Endothelial cell of umbilical vein (primary cell): ENCODE data around the gene MCM3. TPM values are rescaled to one million over a fixed set of nuclear protein-coding genes. Genes with fewer than 3 reads are reported as not detected.

Source experiments
- BruUV-seq: library from RNA; stranded (reverse); fragments of 400-500 nt; replicated peaks from 2 replicates; lab custom pipeline; 2021; lab: Mats Ljungman, UMichigan
- CTCF ChIA-PET: fragments of 300-600, 350-600 bp; sonication (Branson Sonifier 250); formaldehyde crosslinking; loops from one replicate; lab custom pipeline; 2021; ENCODE audit warnings: antibody characterized with exemption, inconsistent platforms; lab: Charles Lee
- POLR2A ChIA-PET: fragments of 300-600, 350-600 bp; sonication (Branson Sonifier 250); formaldehyde crosslinking; loops from one replicate; lab custom pipeline; 2021; ENCODE audit warnings: antibody characterized with exemption, inconsistent platforms; lab: Charles Lee
- DNase-seq: peaks from one replicate; pipeline ENCODE4 v3.0.0-alpha.2; 2011; ENCODE audit warnings: low read depth, low spot score
- FAIRE-seq: peaks from 2 replicates; lab custom pipeline; 2011; peaks lifted over from hg19 to GRCh38; lab: Jason Lieb, UNC
- H2AFZ ChIP-seq: 2 replicates; pipeline ENCODE4 v1.6.0; 2012; ENCODE audit warnings: low read depth, low read length, control low read depth, inconsistent platforms
- H3K27ac ChIP-seq: 2 replicates; pipeline ENCODE4 v1.5.1; 2011; ENCODE audit warnings: low read depth, mild to moderate bottlenecking, control low read depth, low read length, moderate library complexity; ENCODE audit not compliant: insufficient read depth
- H3K27me3 ChIP-seq, 2 experiments: 2 replicates each; pipeline versions ENCODE4 v1.6.0 to v1.6.1; 2011; ENCODE audit warnings: low read length in 2 of 2, mixed read lengths in 1 of 2; ENCODE audit not compliant: control insufficient read depth in 2 of 2, insufficient read depth in 2 of 2
- H3K36me3 ChIP-seq, 2 experiments: 2 replicates in 1 of 2; 3 replicates in 1 of 2; pipeline ENCODE4 v1.5.1; 2011; ENCODE audit warnings: low read length in 2 of 2, mild to moderate bottlenecking in 1 of 2, moderate library complexity in 1 of 2; ENCODE audit not compliant: control insufficient read depth in 2 of 2, insufficient read depth in 2 of 2; ENCODE audit errors: extremely low read depth in 1 of 2
- H3K4me1 ChIP-seq: 3 replicates; pipeline ENCODE4 v1.5.1; 2011; ENCODE audit warnings: mild to moderate bottlenecking, low read length; ENCODE audit not compliant: control insufficient read depth, insufficient read depth; ENCODE audit errors: extremely low read depth
- H3K4me2 ChIP-seq: 2 replicates; pipeline ENCODE4 v1.6.1; 2011; ENCODE audit warnings: low read length, control low read depth, mixed read lengths; ENCODE audit not compliant: insufficient read depth
- H3K4me3 ChIP-seq, 3 experiments: fragments of 200-600 bp in 1 of 3; sonication (generic), shearing (Covaris generic) in 1 of 3; replicated peaks in 1 of 3; 2 replicates each; pipeline ENCODE4 v1.5.1; 2011 to 2016; ENCODE audit warnings: control low read depth in 3 of 3, low read length in 3 of 3, mild to moderate bottlenecking in 2 of 3, inconsistent platforms in 1 of 3, low read depth in 1 of 3, moderate library complexity in 1 of 3; ENCODE audit not compliant: insufficient read depth in 1 of 3
- H3K79me2 ChIP-seq: 2 replicates; pipeline ENCODE4 v1.6.0; 2012; ENCODE audit warnings: low read length, inconsistent platforms; ENCODE audit not compliant: control insufficient read depth, insufficient read depth
- H3K9ac ChIP-seq: replicated peaks from 2 replicates; pipeline ENCODE3; 2011; ENCODE audit warnings: low read length, control low read depth; ENCODE audit not compliant: insufficient read depth; ENCODE audit errors: extremely low read depth
- H3K9me1 ChIP-seq: replicated peaks from 3 replicates; pipeline ENCODE4 v1.6.0; 2011; ENCODE audit warnings: mild to moderate bottlenecking, low read length; ENCODE audit not compliant: control insufficient read depth, insufficient read depth; ENCODE audit errors: extremely low read depth
- H3K9me3 ChIP-seq: replicated peaks from 2 replicates; pipeline ENCODE4 v1.5.1; 2012; ENCODE audit warnings: low read length, inconsistent platforms; ENCODE audit not compliant: control insufficient read depth, insufficient read depth
- H4K20me1 ChIP-seq: replicated peaks from 2 replicates; pipeline ENCODE3; 2011; ENCODE audit warnings: mild to moderate bottlenecking, low read length; ENCODE audit not compliant: control insufficient read depth, insufficient read depth; ENCODE audit errors: extremely low read depth
- CTCF ChIP-seq, 2 donors: IDR thresholded peaks; 1 replicate in 1 of 2; 2 replicates in 1 of 2; pipeline ENCODE4 v1.5.1; 2011; ENCODE audit warnings: low read length in 2 of 2, mild to moderate bottlenecking in 2 of 2, moderate library complexity in 2 of 2, control low read depth in 1 of 2, inconsistent platforms in 1 of 2, low read depth in 1 of 2; ENCODE audit not compliant: insufficient read depth in 1 of 2; ENCODE audit errors: extremely low read depth in 1 of 2
- FOS ChIP-seq: IDR thresholded peaks from 2 replicates; pipeline ENCODE4 v1.6.1; 2011; ENCODE audit warnings: mild to moderate bottlenecking, low read length, moderate library complexity, borderline replicate concordance; ENCODE audit not compliant: insufficient read depth
- GATA2 ChIP-seq: IDR thresholded peaks from 2 replicates; pipeline ENCODE4 v1.7.0; 2011; ENCODE audit warnings: low read depth, mild to moderate bottlenecking, moderate library complexity, mixed read lengths, low read length; ENCODE audit not compliant: insufficient read length, insufficient read depth
- MAX ChIP-seq: IDR thresholded peaks from 2 replicates; pipeline ENCODE4 v1.6.1; 2011; ENCODE audit not compliant: insufficient read depth, insufficient read length
- POLR2A ChIP-seq: IDR thresholded peaks from 2 replicates; pipeline ENCODE4 v1.6.1; 2012; ENCODE audit warnings: low read depth, mild to moderate bottlenecking, control low read depth, low read length
- dilution Hi-C: fragments of 300-500 bp; cut with MboI; formaldehyde crosslinking; loops from one replicate; pipeline ENCODE4 v1.15.0; 2019; ENCODE audit warnings: low sequenced_read_pairs; ENCODE audit not compliant: extremely low pct_ligation_motif_present
- intact Hi-C: fragments of 100-400 bp; cut with micrococcal nuclease; formaldehyde crosslinking; loops from one replicate; pipeline ENCODE4 v1.10.0; 2022
- polyA plus RNA-seq, 4 experiments: library from polyadenylated mRNA; depleted of rRNA in 3 of 4; stranded (reverse) in 3 of 4; unstranded in 1 of 4; fragments of >200 nt; gene quantifications; 2 replicates each; pipeline versions ENCODE4 v1.2.1 to v1.2.3, GENCODE V29; 2011 to 2012; ENCODE audit warnings: missing spikeins in 1 of 4
- total RNA-seq: library from RNA; stranded (reverse); gene quantifications from 2 replicates; pipeline ENCODE4 v1.2.3, GENCODE V29; 2021

Gene MCM3
- total and polyA plus RNA-seq, 2 donors (not counting 3 experiments of a cell fraction or from before 2014, with no cell fraction given): 57.2 to 81.6 TPM

- dilution Hi-C loops: no loop called here
These were observed 23.4 kb upstream of the MCM3 start for GRCh38 chr6:52307900-52308372.

More at GRCh38 chr6:52307900-52308372, 23.4 kb upstream of the MCM3 start:
- no peaks in the 10 kb centered on the region for H3K27me3 ChIP-seq
- FAIRE-seq: peak; percentile 81
- peaks cover 5% of the 10 kb centered on the region for H3K4me1 ChIP-seq
- no peak overlapping the region for H3K4me3 ChIP-seq
- POLR2A ChIA-PET: interaction anchor here (0.6 kb wide), 1 partner anchor 44 kb away, joined by 5 read pairs; no protein-coding TSS in a partner anchor
- no peaks in the 10 kb centered on the region for H3K79me2 ChIP-seq
- CTCF ChIA-PET: no interaction called here
- no peak overlapping the region for H3K4me2 ChIP-seq
- H3K9ac ChIP-seq: no peak overlapping the region
- H3K36me3 ChIP-seq: no peaks in the 10 kb centered on the region
- BruUV-seq: no TSS peak
- H4K20me1 ChIP-seq: no peaks in the 10 kb centered on the region
- H2AFZ ChIP-seq: peak overlapping the region; percentile 59
- peak; percentile 40 for DNase-seq
- H3K27ac ChIP-seq: no peak overlapping the region
- TF ChIP-seq POLR2A (no peak), FOS (no peak), CTCF (IDR thresholded peaks at IDR 0.05; ENCODE audit: extremely low read depth in 1 of 2, insufficient read depth in 1 of 2, low read depth in 1 of 2, low read length in 2 of 2) (no peak), GATA2 (no peak), MAX (no peak)
- H3K9me3 ChIP-seq: no peaks in the 10 kb centered on the region
- intact Hi-C loops: no loop called here
- H3K9me1 ChIP-seq: no peaks in the 10 kb centered on the region
